GM12872 (cell line): ENCODE results near the gene AKIRIN2.

Source experiments
- TF ChIP-seq, protein P1 (sequence below): IDR thresholded peaks from 3 replicates; pipeline ENCODE4 v1.5.1; 2011; ENCODE audit warnings: low read depth, mild to moderate bottlenecking, low read length, moderate library complexity; ENCODE audit not compliant: insufficient read depth

Gene AKIRIN2

DNA sequence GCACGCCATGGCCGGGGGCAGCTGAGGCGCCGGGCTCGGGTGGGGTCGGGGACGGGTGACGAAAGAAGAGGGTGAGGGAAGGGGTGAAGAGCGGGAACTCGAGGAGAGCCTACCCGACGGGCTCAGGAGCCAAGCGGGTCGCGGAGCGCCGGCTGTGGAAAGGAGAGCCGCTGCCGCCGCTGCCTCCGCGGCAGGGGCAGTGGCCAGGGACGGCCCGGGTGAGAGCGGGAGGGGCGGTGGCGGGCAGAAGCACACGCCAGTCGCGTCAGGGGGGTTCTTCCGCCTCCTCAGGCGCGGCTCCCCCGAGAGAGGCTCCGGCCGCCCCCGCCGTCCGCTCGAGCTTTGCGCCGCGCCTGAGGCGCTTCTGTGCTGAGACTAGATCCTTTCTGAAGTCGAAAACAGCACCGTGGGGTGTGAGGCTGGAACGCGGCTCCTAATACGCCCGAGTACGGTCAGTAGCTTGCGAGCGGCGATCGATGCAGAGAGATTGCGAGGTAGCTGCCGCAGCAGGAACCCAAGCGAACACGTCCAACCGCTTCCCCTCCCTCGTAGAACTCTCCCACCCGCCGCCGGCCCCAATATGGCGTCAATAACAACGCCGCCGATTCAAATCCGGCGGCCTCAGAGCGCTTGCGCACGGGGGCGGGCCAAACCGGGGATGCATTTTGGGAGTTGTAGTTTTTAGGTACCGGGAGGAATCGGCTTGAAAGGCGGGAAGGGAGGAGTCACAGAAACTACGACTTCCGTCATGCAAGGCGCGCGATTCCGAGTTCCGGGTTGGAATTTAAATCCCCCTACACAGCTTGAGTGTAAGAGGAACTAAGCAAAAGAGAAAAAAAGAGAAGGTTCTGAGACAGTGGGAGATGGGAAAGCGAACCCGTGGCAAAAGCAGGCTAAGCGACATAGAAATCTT is at the start of gene AKIRIN2:
Gene AKIRIN2 (minus strand): TSS at position 558 of the 913 bp plus-strand sequence. CDS start 549 bp downstream, at position 9.
- TF ChIP-seq, protein P1, sequence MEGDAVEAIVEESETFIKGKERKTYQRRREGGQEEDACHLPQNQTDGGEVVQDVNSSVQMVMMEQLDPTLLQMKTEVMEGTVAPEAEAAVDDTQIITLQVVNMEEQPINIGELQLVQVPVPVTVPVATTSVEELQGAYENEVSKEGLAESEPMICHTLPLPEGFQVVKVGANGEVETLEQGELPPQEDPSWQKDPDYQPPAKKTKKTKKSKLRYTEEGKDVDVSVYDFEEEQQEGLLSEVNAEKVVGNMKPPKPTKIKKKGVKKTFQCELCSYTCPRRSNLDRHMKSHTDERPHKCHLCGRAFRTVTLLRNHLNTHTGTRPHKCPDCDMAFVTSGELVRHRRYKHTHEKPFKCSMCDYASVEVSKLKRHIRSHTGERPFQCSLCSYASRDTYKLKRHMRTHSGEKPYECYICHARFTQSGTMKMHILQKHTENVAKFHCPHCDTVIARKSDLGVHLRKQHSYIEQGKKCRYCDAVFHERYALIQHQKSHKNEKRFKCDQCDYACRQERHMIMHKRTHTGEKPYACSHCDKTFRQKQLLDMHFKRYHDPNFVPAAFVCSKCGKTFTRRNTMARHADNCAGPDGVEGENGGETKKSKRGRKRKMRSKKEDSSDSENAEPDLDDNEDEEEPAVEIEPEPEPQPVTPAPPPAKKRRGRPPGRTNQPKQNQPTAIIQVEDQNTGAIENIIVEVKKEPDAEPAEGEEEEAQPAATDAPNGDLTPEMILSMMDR, result no peak

DNA sequence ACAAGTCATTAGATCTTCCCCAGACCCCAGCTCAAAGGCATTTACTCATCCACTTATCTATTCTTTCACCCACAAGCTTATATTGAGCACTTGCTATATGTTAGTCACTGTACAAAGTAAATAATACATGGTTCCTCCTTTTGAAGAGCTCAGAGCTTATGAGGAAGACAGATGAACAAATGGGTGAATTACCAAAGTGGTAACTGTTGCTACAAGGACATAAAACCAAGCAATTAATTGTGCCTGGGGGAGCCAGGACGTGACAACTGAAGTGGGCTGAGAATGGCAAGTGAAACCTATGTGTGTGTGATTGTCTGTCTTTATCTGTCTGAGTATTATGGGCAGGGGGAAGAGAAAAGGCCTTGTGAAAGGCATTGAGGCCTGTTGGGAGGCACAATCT is 45.6 kb upstream of the AKIRIN2 start:
- TF ChIP-seq, protein P1, result no peak

DNA sequence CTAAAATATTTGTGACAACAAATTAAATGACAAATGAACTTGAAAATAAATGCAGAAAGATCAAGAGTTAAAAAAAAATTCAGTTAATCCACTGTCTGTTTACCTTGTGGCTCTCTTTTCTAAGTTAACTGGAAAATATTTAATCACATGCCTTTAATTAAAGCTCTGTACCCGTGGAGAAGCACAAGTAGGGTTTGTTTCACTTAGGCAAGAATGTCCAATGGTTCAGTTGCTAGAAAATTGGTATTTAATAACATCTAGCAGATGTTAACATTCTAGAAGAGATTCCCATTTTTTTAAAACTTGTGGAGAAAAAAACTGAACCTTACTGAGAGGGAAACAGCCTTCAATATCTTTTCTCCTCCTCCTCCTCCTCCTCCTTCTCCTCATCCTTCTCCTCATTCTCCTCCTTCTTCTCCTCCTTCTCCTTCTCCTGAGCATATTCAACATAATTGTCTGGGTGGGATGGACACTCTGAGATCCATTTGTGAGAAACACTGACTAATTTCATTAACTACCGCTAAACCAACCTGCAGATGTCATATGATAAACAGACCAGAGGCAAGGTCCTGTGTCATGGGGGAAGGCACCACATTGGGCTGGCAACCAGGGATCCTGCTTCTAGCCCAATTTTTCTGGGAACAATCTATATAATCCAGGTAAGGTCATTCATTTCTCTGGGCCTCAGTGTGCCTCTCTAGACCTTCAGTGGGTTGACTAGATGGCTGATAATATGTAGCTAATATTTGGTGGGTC is 44.1 kb upstream of the AKIRIN2 start:
- TF ChIP-seq, protein P1, result no peak

DNA sequence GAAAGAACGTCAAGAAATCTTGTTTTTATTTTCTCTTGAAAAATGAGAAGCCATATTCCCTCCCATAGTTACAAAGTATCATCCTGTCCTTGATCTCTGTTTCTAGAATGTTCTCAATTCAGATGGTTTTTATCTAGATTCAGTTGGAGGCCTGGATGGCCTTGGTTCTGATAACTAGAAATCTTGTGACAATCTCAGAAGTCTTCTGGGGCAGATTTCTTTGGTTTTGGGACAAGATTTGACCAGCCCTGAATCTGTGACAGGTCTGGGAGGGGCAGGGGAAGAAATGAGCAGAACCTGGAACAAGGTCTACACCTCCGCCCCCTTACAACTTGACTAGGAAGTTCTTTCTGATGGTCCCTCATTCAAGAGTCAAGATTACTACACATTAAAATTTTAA is 41.4 kb upstream of the AKIRIN2 start:
- TF ChIP-seq, protein P1, result no peak

DNA sequence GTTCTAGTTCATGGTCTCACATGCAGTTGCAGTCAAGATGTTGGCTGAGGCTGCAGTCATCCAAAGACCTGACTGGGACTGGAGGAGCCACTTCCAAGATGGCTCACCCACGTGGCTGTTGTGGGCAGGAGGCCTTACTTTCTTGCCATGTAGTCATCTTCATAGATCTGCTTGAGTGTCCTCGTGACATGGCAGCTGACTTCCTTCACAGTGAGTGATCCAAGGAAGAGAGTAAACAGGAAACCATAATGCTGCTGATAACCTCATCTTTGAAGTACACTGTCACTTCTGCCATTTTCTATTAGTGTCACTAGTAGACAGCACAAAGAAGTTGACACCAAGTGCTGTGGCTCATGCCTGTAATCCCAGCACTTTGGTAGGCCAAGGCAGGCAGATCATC is 40.1 kb upstream of the AKIRIN2 start:
- TF ChIP-seq, protein P1, result no peak

DNA sequence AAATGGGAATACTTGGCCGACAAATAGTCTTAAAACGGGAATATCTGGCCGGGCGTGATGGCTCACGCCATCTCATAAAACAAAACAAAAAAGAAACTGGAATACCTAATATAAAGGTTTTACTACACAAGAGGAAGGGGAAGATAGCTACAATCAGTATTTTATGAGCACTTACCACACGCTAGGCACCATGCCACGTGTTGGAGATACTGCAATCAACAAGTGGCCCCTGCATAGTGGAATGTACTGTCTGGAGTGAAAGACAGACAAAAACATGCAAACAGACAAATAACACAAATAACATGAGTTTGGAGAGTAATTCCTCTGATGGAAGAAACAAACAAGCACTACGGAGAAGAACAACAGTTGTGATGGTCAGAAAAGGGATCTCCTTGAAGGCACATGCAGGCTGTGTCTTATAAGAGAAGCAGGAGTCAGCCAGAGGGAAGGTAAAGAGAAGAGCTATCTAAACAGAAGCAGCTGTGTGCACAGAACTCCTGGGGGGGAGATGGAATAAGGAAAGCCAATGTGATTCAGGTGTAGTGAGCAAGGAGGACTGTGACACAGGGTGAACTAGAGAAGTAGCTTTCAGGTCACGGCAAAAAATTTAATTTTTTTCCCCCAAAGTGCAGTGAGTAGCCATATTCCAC is 39.1 kb upstream of the AKIRIN2 start:
- TF ChIP-seq, protein P1, result no peak

DNA sequence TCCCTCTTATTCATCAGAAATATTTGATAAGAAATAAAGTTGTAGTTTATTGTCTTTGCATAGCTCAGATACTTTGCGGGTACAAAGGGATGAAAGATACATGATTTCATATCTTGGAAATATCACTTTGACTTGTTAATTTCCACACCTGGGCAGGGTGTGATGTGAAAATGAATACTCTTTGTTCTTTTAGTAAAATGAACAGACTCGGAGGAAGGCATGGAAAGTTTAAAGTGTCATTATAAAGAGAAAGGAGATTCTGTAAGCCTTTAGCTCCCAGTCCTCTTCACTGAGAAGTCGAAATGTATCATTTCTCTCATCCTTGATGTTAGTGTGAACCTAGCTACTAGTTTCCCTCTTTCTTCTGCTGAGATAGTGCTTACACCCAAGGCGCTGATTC is 36.7 kb upstream of the AKIRIN2 start:
- TF ChIP-seq, protein P1, result no peak
